PFSK-1 (cell line): ENCODE measurements around the gene BARD1.

Source experiments
- FOXP2 ChIP-seq: optimal IDR thresholded peaks from 2 replicates; pipeline ENCODE3; 2011; ENCODE audit warnings: borderline replicate concordance, control low read depth, inconsistent platforms; ENCODE audit not compliant: insufficient read depth; ENCODE audit errors: extremely low read length, extremely low read depth
- POLR2AphosphoS5 ChIP-seq: IDR thresholded peaks from 2 replicates; pipeline ENCODE4 v1.6.1; 2012; ENCODE audit warnings: low read depth, mild to moderate bottlenecking, control low read depth, low read length, moderate library complexity
- REST ChIP-seq, 2 experiments: IDR thresholded peaks; 2 replicates each; pipeline versions ENCODE4 v1.6.1 to v1.8.0; 2011 to 2012; ENCODE audit warnings: low read depth in 2 of 2, low read length in 2 of 2, control low read depth in 1 of 2, inconsistent platforms in 1 of 2, mild to moderate bottlenecking in 1 of 2, moderate library complexity in 1 of 2; ENCODE audit not compliant: insufficient read depth in 1 of 2
- SIN3A ChIP-seq: IDR thresholded peaks from 2 replicates; pipeline ENCODE4 v1.6.1; 2012; ENCODE audit warnings: mild to moderate bottlenecking, low read length, moderate library complexity, borderline replicate concordance; ENCODE audit not compliant: insufficient read depth
- TAF1 ChIP-seq: IDR thresholded peaks from 2 replicates; pipeline ENCODE4 v1.6.1; 2012; ENCODE audit warnings: low read length, control low read depth, borderline replicate concordance; ENCODE audit not compliant: insufficient read depth

BARD1 gene

GRCh38 chr2:214730800-214731407 is 78.6 kb downstream of the BARD1 start:
- TF ChIP-seq POLR2AphosphoS5 (no peak), REST (IDR thresholded peaks at IDR 0.05; ENCODE audit: insufficient read depth in 1 of 2, low read depth in 2 of 2, low read length in 2 of 2) (no peak), FOXP2 (no peak), TAF1 (no peak), SIN3A (no peak)

GRCh38 chr2:214730248-214730647 is 79.2 kb downstream of the BARD1 start:
- TF ChIP-seq TAF1 (no peak), POLR2AphosphoS5 (no peak), SIN3A (no peak), REST (IDR thresholded peaks at IDR 0.05; ENCODE audit: insufficient read depth in 1 of 2, low read depth in 2 of 2, low read length in 2 of 2) (no peak), FOXP2 (no peak)

GRCh38 chr2:214724741-214725140 is 84.7 kb downstream of the BARD1 start:
- no peak for TF ChIP-seq POLR2AphosphoS5
- no peak for TF ChIP-seq FOXP2
- no peak for TF ChIP-seq SIN3A
- TF ChIP-seq REST (IDR thresholded peaks at IDR 0.05; ENCODE audit: insufficient read depth in 1 of 2, low read depth in 2 of 2, low read length in 2 of 2): peak in 1 of 2 experiments; percentile 41; a peak in 1 of 4 replicates
- no peak for TF ChIP-seq TAF1

GRCh38 chr2:214716811-214717560 is 92.5 kb downstream of the BARD1 start:
- no peak for TF ChIP-seq REST (IDR thresholded peaks at IDR 0.05; ENCODE audit: insufficient read depth in 1 of 2, low read depth in 2 of 2, low read length in 2 of 2)
- TF ChIP-seq FOXP2: no peak
- TF ChIP-seq SIN3A: no peak
- TF ChIP-seq POLR2AphosphoS5: no peak
- no peak for TF ChIP-seq TAF1
